ENCODE results near the gene YPEL4.

The YPEL4 gene

DNA sequence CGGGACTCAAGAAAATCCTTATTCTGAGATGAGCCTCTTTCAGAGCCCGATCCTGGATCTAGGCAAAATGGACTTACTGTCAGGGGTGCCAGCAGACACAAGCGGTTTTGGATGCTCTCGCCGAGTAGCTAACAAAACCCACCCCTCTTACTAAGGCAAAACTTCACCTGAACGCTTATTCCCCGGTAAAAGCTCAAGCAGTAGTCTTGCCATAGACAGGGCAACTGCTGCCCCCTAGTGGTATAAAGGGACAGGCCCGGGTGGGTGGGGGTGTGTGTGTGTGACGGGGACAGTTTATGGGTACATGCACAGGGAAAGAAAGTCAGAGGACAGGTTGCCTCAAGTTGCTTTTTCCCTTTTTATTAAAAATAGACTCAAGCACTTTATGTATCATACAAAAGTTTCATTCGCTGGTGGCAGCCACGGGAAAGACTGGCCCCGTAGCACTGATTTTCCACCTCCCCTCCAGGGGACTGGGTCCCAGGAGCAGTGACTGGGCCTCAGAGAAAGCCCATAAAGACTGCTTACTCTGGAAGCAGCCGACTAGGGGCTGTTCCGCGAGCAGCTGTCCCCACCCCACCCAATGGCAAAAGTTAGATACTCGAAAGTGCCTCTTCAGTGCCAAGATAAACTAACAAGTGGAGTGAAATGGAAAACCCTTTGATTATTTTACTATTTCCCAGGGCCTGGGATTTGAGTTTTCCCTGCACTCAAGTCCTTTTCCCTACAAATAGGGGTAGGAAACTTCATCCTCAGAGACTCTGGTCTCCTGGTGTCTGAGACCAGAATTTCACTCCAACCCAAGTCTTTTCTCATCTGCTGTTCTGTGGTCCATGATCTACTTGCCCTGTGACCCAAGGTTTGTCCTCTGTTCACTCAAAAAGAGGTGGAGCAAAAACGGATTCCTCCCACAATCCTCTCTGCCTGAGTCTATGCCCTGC lies 4.7 kb downstream of the YPEL4 start:
- H3K4me3 ChIP-seq (ENCODE audit: low read depth, low read length) = no peak overlapping the region
- H3K9me3 ChIP-seq (ENCODE audit: severe bottlenecking) = no peaks in the 10 kb centered on the region
- DNase-seq = peak; percentile 85
- peaks cover 49% of the 10 kb centered on the region for H3K27me3 ChIP-seq (ENCODE audit: insufficient read depth, low read depth, severe bottlenecking)
- H3K27ac ChIP-seq = no peak overlapping the region
- H3K36me3 ChIP-seq = no peaks in the 10 kb centered on the region
- TF ChIP-seq, protein P1, sequence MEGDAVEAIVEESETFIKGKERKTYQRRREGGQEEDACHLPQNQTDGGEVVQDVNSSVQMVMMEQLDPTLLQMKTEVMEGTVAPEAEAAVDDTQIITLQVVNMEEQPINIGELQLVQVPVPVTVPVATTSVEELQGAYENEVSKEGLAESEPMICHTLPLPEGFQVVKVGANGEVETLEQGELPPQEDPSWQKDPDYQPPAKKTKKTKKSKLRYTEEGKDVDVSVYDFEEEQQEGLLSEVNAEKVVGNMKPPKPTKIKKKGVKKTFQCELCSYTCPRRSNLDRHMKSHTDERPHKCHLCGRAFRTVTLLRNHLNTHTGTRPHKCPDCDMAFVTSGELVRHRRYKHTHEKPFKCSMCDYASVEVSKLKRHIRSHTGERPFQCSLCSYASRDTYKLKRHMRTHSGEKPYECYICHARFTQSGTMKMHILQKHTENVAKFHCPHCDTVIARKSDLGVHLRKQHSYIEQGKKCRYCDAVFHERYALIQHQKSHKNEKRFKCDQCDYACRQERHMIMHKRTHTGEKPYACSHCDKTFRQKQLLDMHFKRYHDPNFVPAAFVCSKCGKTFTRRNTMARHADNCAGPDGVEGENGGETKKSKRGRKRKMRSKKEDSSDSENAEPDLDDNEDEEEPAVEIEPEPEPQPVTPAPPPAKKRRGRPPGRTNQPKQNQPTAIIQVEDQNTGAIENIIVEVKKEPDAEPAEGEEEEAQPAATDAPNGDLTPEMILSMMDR (IDR thresholded peaks at IDR 0.05; ENCODE audit: low read depth, low read length) = peak; percentile 73

DNA sequence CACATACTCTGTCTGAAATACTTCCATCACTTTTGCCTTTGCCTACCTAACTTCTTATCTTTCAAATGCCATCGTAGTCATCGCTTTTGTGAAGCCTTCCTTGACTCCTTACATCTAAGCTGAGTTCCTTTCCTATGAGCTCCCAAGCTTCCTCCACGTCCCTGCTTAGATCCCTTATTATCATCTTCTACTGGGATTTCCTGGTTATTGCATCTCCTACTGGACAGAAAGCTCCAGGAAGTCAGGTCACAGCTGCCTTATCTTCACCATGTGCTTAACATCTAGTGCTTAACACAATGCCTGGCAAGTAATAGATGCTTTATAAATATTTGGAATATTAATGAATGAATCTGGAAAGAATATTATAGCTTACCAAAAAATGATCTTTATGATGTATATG lies 5.9 kb downstream of the YPEL4 start:
- TF ChIP-seq, protein P1 (IDR thresholded peaks at IDR 0.05; ENCODE audit: low read depth, low read length) = peak; percentile 14; the same call in 1 of the 2 replicates
- Histone ChIP-seq H3K4me3 (ENCODE audit: low read depth, low read length) (no peak overlapping the region), H3K36me3 (no peaks in the 10 kb centered on the region), H3K27me3 (ENCODE audit: insufficient read depth, low read depth, severe bottlenecking) (peaks cover 42% of the 10 kb centered on the region), H3K9me3 (ENCODE audit: severe bottlenecking) (no peaks in the 10 kb centered on the region), H3K27ac (no peak overlapping the region)
- DNase-seq = no peak

DNA sequence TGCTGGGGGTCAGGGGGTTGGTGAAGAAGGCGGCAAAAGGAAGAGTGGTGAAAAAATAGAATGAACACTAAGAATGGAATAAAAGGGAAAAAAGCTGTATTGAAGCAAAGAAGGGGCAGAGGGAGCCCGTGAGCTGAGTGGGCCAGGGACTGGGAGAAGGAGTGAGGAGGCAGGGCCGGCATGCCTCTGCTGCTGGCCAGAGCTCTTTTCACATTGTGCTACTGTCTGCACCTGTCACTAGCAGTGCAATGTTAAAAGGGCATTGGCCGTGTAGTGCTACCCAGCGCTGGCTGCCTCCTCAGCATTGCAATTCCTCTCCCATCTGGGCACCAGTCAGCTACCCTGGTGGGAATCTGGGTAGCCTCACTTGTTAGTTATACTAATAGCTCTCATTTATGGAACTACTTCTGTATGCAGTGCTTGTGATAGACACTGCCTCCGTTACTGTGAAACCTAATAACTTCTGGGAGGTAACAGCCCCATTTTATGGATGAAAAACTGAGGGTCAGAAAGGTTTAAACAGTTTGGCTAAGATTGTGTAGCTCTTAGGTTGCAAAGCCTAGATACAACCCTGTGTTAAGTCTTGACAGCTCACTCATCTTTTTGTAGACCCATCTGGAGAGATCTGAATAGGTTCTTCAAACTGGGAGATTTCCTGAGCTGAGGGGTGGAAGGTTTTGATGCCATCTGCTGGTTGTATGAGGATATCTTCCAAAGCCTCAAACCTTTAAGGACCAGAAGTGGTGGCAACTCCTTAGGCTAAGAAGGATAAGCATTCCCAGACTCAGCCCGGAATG lies 8.5 kb downstream of the YPEL4 start:
- Histone ChIP-seq H3K27me3 (ENCODE audit: insufficient read depth, low read depth, severe bottlenecking) (peaks cover 33% of the 10 kb centered on the region), H3K36me3 (no peaks in the 10 kb centered on the region), H3K4me3 (ENCODE audit: low read depth, low read length) (no peak overlapping the region), H3K9me3 (ENCODE audit: severe bottlenecking) (no peaks in the 10 kb centered on the region), H3K27ac (no peak overlapping the region)
- DNase-seq = no peak
- TF ChIP-seq, protein P1 (IDR thresholded peaks at IDR 0.05; ENCODE audit: low read depth, low read length) = peak; percentile 62

DNA sequence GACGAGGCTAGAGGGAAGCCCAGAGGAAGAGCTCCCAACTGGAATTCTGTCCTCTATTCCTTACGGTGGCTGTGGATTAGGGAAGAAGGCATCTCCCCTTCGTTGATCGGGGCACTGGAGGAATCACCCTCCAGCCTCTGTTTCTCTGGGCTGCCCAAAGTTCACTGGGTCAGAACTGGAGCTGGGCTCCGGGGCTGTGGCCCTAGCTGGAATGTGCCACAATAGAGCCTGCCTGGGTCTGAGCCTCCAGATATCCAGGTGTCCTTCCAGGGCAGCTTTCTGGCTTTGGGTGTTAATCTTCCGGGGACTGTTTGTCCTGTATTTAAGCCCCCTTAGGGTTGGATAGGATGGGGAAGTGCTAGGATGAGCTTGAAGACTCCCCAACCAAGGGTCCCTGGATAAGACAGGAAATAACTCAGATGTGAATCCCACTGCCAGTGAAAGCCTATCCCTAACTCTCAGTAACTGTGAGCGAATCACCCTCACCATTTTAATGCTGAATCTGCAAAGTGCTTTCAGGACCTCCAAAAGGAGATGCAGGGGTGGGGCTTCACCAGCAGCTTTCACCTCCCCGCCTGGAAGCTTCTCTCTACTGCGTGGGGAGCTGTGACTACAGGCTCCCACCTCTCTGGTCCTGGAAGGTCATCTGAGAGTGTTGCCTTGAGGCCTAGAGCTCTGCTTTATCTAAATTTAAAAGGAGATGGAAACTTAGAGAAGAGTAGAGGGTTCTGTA lies 9.5 kb downstream of the YPEL4 start:
- H3K27ac ChIP-seq = no peak overlapping the region
- no peaks in the 10 kb centered on the region for H3K9me3 ChIP-seq (ENCODE audit: severe bottlenecking)
- TF ChIP-seq, protein P1 (IDR thresholded peaks at IDR 0.05; ENCODE audit: low read depth, low read length) = no peak
- peaks cover 37% of the 10 kb centered on the region for H3K27me3 ChIP-seq (ENCODE audit: insufficient read depth, low read depth, severe bottlenecking)
- no peak overlapping the region for H3K4me3 ChIP-seq (ENCODE audit: low read depth, low read length)
- no peaks in the 10 kb centered on the region for H3K36me3 ChIP-seq
- DNase-seq = no peak

DNA sequence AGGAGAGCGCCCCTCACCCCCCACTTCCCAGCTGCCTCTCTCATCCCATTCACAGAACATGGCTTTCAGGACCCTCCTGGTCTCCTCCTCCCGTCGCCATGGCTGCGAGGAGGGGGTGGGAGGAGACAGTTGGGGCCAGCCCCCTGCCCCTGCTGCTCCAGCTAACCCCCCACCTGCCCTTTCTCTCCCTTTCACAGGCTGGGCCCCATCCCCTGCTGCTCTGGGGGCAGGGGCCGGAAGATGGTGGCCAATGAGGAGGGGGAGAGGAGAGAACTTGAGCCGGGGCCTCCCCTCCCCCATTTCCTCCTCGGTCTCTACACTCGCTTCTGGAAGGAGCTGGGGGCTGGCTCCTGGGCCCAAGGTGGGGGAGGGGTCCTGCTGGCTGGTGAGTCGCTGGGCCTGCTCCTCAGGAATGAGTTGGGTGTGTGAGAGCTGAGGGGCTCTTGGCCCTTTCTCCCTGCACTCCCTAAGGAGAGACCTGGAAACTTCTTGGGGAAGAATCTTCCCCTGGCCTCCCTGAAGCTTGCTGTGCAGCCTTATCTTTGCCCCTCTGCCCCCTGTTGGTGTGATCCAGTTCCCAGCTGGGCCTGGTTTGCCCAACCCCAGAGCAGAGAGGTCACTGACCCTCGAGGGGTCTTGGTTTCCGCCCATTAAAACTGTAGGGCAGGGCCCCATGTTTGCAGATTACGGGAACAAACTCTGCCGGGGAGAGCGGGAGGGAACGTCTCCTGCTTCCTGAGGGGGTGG lies 10.2 kb downstream of the YPEL4 start:
- TF ChIP-seq, protein P1 (IDR thresholded peaks at IDR 0.05; ENCODE audit: low read depth, low read length) = no peak
- Histone ChIP-seq H3K9me3 (ENCODE audit: severe bottlenecking) (no peaks in the 10 kb centered on the region), H3K27ac (no peak overlapping the region), H3K4me3 (ENCODE audit: low read depth, low read length) (no peak overlapping the region), H3K36me3 (no peaks in the 10 kb centered on the region), H3K27me3 (ENCODE audit: insufficient read depth, low read depth, severe bottlenecking) (peaks cover 40% of the 10 kb centered on the region)
- DNase-seq = no peak

All from WERI-Rb-1 (cell line).